SIG-M5 treated with dmso at 0.1 percent for 504 hours (cell line): Measurements from ENCODE around the gene PCNX2.

ENCODE experiments used
- DNase-seq: peaks from one replicate; lab custom pipeline; 2025; ENCODE audit not compliant: unreplicated experiment; lab: John Stamatoyannopoulos, UW

Gene PCNX2

DNA sequence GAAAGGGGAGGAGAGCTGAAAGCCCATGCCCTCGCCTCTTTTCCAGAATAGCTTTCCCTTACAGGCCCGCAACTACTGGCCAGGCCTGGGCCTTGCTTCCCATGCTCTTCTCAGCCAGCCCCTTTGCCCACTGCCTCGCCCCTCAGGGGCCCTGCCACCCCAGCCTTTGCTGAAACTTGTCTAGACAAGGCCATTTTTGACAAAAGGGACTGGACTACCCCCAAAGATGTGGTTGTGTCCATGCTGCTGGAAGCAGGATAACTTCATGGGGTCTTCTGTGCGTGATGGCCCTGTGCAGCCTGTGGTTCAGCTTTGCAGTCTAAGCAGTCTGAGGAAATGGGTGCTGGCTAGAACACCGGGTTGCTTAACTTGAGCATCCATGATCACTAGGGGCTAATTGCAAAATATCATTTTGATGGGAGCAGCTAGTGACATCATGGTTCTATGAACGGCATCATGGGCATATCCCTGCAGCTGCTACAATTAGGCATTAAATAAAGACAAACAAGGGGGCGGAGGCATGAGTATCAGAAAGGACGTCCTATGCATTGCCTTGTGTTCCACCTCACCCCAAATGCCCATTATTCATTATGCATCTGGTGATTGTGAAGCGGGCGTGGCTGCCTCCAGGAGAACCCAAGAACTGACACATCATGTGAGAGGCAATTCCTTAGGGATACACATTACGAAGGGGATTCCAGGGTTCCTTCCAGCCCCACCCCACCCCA is 308.3 kb downstream of the PCNX2 start:
- peak; percentile 8 for DNase-seq

DNA sequence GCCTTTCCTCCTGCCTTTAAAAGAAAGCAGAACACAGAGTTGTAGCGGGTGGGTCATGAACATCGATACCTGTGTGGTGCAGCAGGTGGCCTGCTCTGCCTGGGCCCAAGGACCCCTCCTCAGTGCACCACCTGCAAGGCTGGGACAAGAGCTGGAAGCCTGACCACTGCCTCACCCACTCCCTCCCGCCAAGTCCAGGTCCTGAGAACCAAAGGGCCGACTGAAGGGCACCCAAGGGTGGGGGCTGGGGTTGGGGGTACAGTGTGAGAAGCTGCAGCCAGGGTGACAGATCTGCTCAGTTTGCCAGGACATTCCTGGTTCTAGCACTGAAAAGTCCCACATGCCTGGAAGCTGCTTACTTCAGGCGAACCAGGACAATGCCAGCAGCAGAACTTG is 309.0 kb downstream of the PCNX2 start:
- DNase-seq: no peak

DNA sequence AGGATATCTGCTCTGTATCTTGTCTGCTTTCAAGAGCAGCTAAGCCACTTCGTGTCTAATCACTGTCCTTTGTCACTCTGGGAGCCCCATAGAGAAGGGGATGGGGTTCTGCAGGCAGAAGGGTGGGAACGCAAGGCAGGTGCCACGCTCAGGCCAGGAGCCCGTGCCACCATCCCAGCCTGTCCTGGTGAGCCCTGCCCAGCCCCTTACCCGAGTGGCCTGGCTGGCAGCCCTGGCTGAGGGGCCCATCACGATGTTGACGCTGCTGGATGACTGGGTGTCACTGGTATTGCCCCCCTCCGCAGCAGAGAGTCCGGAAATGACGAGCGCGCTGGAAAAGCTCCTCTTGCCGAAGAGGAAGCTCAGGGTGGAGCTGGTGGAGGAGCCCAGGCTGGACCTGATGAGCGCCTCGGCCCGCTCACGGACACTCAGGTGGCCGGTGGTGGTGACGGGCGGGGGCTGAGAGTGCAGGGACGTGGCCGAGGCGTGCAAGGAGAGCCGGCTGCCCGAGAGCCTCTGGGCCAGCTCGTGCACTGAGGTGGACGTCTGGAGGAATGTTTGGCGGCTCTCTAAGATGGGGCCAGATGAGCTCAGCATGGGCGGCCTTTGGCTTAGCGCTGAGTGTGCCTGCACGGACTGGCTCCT is 309.5 kb downstream of the PCNX2 start:
- DNase-seq: no peak

DNA sequence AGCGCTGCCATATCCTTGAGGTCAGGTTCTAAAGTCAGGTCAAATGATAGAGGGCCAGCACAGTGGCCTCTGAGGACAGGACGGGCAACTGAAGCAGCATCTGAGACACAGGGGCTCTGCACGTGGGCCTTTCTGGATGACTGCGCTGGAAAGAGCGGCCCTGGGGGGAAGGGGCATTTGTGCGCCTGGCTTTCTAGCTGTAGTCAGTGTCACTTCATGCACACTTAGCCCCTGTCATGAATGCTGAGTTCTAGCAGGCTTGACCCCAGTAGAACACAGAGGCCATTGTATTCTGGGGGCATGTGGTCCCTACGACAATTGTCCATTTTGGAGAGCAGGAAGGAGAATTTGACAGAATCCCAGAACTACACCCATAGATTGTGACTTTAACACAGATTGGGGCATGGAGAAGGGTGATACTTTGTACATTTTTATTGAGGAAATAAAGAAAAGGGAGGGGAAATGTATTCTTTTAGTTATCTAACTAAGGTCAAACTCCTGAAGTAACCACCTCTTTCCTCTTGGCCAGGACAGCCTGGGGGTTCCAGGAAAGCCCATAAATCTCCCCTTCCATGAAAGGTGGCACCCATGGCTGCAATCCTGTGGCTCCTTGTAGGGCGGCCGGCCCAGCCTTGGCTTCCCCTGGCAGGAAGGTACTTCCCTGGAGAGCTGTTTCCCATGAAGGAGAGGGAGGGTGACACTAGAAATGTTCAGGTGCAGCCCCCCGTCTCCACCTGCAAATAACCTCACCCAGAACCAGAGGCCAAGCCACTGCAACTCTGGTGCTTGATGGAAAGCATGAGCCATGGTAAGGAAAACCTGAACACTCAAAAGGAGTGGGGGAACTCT is 310.7 kb downstream of the PCNX2 start:
- DNase-seq: no peak

DNA sequence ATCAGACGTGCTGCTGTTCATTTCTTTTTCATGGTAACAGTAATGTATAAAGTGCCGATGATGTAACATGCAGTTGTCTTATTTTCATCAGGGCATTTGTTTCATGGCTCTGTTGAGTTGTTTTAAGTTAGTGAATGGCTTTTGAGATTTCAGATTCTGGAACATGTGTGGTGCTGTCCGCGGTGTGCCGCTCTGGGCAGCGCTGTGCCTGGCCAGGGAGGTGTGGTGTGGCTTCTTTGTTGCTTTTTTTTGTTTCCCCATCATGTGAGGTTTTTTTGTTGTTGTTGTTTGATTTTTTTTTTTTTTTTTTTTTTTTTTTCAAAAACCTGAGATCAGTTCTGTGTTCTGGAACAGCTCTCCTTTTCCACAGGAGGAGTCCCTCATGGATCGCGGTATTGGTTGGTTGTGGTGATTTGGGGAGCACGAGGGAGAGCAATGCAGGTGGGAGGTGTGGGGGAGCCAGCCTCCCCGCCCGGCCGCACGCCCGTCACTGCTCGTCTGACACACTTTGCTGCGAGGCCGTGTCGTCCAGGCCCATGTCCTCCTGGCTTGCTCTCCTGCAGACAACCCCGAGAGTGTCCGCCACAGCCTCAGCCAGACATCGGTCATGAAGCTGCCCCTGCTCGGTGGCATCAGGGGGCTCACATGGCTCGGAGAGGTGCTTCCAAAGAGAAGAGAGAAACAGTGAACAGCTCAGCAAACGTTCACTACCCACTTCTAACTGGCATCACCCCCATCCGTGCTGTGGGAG is 311.5 kb downstream of the PCNX2 start:
- DNase-seq: no peak

DNA sequence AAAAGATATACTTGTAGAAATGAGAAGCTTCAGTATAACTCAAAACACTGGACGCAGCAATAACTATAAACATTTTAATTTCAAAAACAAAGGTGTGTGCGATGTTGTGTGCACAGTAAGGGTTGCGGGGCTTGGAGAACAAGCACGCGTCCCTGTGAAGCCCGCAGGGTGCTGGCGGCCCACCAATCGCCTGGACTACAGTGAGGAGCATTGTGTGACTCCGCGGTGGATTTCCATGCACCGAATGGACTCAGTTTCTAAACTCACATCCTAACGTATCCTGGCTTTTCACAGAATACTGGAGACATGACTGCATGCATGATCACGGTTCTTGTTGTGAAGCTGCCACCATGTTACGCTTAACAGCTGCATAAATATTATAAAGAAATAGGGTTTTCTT is 312.1 kb downstream of the PCNX2 start:
- no peak for DNase-seq

DNA sequence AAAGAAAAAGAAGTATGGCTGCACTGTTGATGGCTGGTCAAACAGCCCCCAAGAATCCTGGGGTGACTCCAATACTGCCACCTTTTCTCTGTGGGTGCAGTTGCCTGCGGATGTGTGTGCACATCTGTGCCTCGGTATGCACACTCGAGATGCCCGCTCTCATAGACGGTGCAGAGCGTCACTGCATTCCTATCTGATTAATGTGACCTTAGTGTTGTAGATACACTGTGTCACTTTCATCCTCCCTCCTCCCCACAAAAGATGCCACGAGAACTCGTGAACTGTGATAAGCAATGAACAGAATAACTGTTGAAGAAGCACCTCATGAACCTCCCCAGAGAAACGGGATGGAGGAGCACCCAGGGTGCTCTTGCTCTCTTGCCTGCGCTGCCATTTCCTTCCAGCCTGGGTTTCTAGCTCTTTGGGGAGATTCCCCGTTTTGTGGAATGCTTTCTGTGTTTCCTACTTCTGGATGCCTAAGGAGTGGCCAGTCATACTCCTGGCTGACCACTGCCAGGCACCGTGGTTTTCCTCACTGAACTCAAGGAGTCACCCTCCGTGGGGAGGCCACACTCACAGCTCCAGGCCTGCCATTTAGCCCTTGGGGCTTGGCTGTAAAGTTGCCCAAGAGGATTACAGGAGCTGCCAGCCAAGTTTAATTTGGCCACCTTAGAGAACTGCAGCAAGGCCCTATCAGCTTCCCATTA is 313.1 kb downstream of the PCNX2 start:
- no peak for DNase-seq

DNA sequence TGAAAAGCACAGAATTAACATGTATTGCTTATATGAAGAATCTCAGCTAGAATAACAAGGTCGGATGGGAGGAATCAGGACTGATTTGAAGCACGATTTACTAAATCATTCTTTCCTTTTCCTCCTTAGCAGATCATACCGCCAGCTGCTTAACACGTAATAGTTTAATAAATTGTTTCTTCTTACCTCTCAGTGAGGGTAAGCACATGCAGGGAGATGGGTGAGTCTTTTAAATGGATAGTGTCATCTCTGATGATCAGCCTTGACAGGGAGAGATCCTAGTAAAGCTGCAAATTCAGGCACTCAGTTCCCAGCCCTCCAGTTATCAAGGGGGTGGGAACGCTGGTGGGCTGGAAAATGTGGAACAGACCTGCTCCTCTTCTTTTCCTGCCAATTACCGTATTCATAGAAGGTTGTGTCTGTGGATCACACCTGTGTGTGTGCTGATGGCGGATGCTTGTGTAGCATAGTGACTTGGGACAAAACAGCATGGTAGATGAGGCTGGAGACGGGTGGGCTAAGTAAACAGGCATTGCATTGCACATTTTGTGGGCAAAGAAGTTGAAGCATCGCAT is 314.5 kb downstream of the PCNX2 start:
- DNase-seq: no peak

DNA sequence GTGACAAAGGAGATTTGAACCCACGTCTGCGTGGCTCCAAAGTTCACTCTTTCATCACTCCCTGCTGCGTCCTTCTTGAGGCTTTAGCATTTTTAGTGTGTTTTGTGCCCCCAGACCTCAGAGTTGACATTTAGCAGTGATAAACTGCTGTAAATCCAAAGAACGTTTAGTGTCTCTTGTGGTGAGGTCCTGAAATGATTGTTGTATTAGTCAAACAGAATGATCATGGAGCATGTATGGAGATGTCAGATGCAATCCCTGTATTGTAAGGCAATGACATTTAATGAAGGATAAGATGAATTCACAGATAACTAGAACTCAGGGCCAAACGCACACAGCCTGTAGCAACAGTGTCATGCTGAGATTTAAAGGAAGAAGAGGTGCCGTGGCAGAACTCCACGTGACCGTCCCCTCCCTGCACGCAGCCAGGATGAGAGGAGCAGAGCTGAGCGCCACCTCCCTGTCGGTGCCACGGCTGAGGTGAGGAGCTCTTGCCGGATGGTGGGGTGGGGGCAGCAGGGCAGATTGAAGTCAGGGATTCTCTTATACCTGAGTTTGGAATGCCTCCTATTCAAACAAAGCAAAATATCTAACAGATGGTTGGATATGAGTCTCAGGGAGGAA is 315.1 kb downstream of the PCNX2 start:
- no peak for DNase-seq

DNA sequence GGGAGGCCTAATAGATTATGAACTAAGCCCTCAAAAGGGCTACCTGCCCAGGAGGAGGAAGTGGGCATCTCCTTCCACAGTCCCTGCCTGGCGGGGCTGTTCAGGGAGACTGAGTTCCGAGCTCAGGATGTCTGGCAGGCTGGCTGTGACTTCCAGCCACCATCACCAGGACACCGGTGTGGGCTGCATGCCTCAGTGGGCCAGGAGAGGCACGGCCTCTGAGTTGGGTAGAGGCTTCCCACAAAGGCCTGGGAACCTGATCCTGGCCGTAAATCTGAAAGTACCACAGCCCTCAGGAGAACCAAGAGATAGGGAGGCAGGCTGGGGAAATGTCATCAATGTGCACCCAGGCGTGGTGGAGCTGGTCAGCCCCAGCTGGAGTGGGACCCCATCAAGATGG is 316.0 kb downstream of the PCNX2 start:
- DNase-seq: no peak

DNA sequence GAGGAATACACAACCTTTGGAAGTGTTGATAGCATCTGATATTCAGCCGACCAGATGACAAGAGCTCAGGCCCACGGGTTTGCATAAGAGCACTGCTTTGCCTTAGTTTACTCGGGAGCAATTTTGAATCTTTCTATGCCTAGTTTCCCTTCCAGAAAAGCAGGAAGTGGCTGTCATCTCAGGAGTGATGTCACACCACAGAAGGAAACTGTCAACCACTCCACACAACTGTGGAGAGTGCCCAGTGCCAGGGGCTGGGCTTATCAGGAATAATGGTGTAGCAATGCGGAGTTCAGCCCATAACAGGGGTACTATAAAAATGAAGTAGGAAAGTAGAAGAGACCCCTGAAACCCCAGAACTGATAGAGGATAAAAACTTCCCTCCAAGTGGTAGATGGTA is 316.7 kb downstream of the PCNX2 start:
- DNase-seq: no peak

DNA sequence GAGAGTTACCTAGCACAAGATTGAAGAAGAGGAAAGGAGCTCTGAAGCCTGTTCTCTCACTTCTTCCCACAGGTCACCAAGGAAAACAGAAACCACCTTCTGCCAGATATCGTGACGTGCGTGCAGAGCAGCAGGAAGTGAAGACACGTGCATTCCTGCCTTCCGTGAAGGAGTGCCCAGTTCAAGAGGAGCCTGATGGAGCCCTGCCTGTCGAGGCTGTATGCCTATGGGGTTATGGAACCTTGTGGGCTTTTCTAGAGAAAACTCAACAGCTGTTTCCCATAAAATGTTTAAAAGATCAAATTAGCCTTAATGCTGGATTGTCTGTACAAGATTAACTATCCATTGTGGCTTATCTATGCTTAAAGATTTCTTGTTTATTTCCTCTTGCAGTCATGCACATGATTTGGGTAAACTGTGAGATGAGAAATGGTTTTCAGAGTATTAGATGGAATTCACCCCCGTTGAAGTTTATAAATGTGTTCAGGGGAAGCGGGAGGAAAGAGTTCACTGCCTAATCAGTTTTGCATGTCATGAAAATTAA is 317.4 kb downstream of the PCNX2 start:
- no peak for DNase-seq

DNA sequence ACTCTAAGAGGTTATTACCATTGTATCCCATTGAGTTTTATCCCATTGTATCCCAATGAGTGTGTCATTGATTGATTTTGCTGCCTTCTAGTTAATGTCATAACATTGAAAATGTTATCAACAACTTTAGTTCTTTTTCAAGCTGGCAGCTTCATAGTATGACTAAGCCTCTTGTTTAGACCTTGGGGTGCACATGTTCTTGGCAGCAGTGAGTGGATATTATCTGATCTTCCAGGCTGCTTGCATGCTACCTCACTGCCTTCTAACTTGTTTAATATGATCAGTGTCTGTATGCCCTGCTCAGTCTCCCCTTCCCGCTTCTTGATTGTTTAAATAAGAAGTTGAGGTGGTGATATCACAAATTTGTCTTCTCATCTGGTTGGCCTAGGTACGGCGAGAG is 320.6 kb downstream of the PCNX2 start:
- no peak for DNase-seq

DNA sequence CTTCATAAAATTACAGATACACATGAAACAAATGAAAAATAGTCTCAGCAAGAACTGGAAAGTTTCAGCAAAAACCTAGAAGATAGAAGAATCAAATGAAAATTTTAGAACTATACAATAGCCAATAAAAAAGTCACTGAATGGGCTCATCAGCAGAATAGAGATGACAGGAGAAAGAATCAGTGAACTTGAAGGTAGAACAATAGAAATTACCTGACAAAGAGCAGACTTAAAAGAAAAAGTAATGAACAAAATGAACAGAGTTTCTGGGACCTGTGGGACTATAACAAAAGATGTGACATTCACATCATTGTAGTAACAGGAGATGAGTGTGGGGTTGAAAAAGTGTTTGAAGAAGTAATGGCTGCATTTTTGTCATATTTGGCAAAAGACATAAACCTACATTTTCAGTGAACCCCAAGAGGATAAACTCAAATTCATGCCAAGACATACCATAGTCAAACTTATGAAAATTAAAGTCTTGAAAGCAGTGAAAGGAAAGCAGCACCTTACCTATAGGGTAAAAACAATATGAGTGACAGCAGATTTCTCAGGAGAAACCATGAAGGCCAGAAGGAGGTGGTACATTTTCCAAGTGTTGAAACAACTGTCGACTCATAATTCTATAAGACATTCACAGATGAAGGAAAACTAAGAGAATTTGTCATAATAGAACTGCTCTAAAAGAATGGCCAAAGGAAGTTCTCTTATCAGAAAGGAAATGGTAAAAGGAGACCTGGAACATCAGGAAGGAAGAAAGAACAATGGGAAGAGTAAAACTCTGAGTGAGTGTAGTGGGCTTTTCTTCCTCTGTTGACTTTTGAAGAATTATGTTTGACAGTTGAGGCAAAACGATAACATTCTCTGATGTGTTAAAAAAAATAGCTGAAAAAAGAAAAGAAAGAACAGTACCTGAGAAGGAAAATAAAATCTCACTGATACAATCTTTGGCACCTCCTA is 321.6 kb downstream of the PCNX2 start:
- no peak for DNase-seq

DNA sequence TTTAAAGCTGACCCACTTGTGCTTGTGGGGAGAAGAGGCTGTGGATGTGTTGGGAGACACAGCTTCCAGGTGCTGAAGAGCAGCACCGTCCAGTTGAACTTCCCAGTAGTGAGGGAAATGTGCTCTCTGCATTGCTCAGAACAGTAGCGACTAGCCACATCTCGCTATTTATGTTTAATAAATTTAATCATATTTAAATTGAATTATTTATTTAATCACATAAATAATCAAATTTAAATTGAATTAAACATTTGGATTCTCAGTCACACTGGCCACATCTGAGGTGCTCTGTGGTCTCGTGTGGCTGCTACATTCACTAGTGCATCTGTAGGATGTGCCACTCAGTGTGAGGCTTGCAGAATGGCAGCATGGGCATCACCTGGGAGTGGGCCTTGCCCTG is 325.0 kb downstream of the PCNX2 start:
- no peak for DNase-seq

DNA sequence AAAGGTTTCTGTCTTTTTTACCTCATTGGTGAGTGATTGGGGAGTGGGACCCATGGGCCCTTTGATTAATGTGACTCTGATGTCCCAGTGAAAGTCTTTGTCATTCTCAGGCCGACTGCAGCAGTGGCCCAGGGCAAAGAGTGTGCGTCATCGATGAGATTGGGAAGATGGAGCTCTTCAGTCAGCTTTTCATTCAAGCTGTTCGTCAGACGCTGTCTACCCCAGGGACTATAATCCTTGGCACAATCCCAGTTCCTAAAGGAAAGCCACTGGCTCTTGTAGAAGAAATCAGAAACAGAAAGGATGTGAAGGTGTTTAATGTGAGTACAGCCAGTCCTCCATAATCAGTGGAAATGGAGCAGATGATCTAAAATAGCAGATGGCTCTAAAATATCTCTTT is 325.7 kb downstream of the PCNX2 start:
- no peak for DNase-seq

DNA sequence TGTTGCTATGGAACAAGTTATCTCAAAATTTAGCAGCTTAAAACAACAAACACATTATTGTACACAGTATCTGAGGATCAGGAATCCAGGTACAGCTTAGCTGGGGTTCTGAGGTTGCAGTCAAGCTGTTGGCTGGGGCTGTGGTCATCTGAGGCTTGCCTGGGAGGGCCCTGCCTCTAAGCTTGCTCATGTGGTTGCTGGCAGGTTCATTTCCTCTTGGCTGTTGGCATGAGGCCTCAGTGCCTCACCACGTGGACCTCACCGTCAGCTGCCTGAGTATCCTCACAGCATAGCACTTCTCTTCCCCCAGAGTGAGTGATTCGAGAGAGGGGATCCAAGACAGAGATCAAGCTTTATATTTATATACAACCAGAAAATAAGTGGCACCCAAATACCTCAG is 326.6 kb downstream of the PCNX2 start:
- no peak for DNase-seq

DNA sequence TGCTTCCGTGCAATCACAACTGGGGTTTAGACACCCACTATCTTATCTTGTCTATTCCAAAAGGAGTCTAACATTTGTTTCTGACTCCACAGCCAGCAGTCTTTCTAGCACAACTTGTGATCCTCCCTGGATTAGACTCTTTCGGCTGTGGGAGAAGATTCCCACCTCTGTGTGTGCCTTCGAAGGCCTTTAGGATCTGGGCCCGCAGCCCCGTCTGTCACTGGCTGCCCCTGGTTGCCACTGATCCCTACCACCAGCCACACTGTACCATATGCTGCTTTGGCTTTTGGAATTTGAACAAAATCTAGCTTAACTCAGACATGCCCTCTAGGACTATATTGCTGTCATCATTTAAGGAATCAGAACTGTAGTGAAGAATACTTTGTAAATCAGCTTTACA is 327.1 kb downstream of the PCNX2 start:
- DNase-seq: no peak

DNA sequence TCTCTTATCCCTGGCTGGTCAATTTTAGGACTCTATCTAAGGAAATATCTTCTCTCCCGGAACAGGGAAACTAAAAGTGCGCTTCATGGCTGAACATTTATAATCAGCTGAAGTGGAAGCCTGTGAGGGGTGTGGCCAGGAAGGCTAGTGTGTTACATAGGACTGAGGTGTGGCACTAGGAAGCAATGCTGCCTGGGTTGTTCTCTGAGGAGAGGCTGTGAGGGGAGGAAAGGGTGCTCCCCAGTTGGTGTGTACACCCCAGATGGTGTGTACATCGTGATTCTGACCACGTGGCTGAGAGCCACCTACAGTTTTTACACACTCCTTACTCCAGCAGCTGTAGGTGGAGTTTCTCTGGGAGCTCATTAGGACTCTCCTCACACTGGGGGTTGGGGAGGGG is 328.9 kb downstream of the PCNX2 start:
- no peak for DNase-seq
